Measurements from ENCODE around the gene TTL.

- TF ChIP-seq CTCF (conservative IDR thresholded peaks at IDR 0.05 in 1 of 2, IDR thresholded peaks at IDR 0.05 in 1 of 2; ENCODE audit: extremely low read depth in 1 of 2, insufficient read depth in 1 of 2, low read depth in 1 of 2, low read length in 2 of 2) = no peak
- no peak for TF ChIP-seq EZH2 (IDR thresholded peaks at IDR 0.05; ENCODE audit: borderline replicate concordance, low read length)
These were observed 519 bp downstream of the TTL start for GRCh38 chr2:112482309-112483041.
